SIG-M5 treated with dmso at 0.1 percent for 504 hours (cell line): ENCODE measurements around the gene BIK.
"Not testable (repeated sequence)": the region's sequence is repeated elsewhere in the genome, so short reads cannot be mapped to it uniquely, and the experiment has no call there.

ENCODE experiments used
- DNase-seq: peaks from one replicate; lab custom pipeline; 2025; ENCODE audit not compliant: unreplicated experiment; lab: John Stamatoyannopoulos, UW

Gene BIK

DNA sequence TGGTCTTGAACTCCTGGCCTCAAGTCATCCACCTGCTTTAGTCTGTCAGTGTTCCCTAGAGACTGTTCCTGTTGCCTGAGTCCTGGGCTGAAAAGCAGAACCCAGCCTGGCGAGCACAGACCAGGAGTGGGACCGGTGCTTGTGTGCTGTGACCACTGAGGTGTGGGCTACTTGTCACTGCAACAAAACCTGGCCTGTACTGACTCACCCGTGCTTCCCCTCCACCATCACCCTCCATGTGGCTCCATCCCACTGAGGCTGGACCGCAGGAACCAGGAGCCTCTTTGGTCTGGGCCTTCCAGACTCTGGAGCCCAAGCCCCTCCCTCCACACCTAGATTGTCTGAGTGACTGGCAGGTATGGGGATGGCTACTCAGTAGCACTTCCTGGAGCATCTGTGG, 24.0 kb downstream of the BIK start:
- DNase-seq: no peak

DNA sequence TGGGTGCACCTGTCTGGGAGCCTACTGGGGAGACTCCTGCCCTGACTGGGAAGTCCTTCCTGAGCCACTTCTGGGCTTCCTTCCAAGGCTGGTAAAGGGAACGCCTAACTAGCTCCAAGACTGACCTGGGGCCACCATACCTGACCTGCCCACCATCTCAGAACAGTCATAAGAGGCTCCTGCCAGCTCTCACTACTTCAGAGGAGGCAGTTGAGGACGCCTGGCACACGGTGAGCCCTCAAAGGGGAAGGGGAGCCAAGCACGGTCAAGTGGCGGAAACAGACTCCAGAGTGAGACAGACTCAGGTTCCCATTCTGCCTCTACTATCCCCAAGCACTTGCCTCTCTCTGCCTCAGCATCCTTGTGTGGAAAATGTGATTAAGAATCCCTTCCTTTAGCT, 25.0 kb downstream of the BIK start:
- no peak for DNase-seq

DNA sequence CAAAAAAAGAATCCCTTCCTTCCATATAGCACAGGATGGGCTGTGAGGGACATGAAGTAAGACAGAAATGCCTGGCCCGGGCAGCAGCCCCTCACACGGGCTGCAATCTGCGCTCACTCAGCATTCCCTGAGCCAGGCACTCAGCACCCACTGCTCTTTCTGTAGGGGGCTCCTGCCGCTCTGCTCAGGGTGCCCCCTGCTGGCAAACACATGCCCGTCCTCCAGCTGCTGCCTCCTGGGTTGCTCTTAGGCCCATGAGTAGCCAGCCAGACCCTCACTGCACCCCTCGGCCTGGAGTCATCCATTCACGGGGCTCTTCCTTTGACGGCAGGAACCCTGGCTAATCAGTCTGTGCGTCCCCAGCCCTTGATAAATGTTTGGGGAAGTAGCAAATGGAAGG, 25.7 kb downstream of the BIK start:
- DNase-seq: no peak

DNA sequence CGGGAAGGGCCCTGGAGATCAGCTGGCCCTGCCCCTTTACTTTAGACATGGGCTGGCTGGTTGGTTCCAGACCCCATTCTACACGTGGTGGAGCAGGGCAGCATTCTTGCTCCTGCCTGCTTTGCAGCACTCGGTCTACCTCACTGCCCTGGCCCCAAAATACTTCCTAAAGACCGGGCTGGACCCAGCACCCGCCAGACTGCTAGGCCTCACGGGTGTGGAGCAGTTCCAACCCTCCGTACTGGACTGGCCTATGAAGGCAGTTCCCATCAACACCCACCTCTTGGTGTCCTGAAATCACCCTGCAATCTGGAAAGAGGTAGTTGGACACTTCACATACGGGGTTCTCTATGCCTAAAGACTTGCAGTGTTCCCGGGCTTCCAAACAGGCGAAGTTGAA, 26.3 kb downstream of the BIK start:
- DNase-seq: no peak

DNA sequence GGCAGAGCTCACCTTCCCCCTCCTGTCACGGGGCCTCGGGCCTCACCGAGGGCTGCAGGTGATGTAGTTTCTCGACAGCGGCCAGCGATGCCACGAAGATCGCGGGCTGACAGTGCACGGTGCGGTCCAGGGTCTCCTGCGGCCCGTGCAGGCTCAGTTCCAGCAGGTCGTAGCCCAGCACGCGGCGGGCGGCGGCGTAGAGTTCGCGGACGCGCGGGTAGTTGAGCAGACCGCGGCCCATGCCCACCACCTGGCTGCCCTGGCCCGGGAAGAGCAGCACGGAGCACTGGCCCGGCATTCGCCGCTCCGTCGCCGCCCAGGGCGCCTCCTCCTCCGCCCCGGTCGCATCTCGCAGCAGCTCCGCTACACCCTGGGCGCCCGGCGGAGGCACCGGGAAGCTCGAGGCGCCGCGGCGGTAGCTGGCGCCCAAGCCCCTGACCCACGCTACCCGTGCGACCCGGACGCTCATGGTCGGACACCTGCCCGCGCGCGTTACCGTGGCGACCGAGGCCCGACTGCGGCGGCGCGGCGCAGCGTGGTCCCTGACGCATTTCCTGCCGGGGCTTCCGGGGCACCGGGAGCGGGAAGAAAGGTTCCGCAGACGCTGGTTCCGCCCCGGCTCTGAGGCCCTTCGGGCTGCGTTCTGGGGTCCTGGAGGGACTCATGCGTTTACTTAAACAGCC, 32.5 kb downstream of the BIK start, which contains the start of gene MCAT:
Gene MCAT, minus strand, starts transcription at position 519 of the 683 bp plus-strand sequence. Its CDS starts 50 bp downstream, at position 469.
- peak; percentile 57 for DNase-seq

DNA sequence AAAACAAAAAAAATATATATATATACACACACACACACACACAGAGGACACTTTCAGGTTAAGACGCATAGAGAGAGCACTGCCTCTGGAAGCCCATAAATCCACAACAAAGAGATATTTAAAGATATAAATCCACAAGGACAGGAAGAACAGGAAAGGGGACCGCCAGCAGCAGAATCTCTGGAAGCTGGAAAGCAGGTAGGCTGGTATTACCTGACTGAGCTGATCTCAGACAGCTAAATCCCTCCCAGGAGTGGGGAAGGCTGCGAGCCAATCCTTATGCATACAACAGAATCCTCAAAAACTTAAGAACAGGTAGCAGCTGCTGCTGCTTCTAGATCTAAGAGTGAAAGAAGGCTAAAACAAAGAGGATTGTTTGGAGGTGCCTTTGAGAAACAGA, 34.4 kb downstream of the BIK start:
- peak; percentile 46 for DNase-seq

DNA sequence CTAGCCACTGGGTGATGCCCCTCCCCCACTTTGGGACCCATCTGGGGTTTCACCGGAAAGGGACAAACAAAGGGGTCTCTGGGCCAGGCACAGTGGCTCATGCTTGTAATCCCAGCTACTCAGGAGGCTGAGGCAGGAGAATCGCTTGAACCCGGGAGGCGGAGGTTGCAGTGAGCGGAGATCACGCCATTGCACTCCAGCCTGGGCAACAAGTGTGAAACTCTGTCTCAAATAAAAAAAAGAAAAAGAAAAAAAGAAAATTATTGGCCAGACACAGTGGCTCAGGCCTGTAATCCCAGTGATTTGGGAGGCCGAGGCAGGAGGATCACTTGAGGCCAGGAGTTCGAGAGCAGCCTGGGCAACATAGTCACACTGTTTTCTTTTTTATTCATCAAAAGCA, 34.8 kb downstream of the BIK start:
- DNase-seq: not testable (repeated sequence)

DNA sequence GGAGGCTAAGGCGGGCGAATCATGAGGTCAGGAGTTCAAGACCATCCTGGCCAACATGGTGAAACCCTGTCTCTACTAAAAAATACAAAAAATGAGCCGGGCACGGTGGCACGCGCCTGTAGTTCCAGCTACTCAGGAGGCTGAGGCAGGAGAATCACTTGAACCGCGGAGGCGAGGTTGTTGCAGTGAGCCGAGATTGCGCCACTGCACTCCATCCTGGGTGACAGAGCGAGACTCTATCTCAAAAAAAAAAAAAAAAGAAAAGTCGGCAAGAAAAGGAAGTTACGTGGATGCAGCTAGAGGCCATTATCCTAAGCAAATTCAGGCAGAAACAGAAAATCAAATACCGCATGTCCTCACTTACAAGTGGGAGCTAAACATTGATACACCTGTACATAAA, 35.8 kb downstream of the BIK start:
- peak; percentile 78 for DNase-seq

DNA sequence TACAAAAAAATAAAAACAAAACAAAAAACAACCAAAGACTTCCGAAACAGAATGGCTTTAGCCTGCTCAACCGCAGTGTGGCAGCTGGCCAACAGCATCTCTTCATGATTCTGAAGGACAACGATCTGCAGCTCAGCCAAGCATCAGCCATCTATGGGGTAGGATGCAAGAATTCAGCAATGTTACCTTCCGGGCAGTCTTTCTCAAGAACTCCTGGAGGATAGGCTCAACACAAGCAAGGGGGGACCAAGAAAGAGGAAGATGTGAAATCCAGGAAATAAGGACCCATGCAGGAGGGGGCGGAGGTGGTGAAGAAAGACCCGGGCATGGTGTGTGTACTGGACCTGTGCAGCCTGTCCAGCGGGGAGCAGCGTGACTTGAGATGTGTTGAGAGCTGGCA, 37.3 kb downstream of the BIK start:
- peak; percentile 84 for DNase-seq

DNA sequence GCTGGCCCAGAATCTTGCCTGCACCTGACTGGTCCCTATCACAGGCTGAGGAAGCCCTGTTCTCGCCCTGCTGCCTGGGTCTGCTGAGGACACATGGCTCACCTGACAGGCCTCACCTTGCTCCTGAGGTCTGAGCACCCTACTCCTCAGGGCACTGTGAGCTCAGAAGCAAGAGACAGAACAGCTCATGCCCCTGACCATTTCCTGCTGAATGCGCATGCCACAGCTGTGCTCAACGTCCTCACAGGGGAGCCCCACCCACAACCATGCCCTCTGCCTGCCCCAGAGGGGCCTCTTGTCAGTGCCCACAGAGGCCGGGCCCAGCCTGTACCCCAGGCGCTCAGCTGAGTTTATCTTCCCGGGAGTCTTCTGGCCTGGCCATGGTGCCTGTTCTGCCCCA, 38.0 kb downstream of the BIK start:
- DNase-seq: no peak

DNA sequence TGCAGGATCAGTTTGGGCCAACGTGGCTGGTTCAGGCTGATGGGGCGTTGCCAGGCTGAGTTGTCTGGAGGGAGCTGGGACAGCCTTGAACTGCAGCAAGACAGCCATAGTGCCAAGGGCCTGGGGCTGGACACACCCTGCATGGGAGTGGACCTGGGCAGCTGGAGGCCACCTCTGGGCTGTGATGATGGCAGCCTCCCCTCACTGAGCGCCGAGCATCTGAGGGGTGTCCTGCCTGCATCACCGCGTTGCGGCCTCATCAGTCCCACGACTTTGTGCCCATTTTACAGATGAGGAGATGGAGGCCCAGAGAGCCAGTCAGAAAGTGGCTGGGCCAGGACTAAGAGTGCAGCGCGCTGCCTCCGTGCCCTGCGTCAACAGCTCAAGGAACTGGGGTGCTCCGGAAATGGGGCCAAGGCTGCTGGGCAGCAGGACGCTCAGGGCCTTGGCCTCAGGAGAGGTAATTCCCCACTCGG, 40.2 kb downstream of the BIK start:
- no peak for DNase-seq

DNA sequence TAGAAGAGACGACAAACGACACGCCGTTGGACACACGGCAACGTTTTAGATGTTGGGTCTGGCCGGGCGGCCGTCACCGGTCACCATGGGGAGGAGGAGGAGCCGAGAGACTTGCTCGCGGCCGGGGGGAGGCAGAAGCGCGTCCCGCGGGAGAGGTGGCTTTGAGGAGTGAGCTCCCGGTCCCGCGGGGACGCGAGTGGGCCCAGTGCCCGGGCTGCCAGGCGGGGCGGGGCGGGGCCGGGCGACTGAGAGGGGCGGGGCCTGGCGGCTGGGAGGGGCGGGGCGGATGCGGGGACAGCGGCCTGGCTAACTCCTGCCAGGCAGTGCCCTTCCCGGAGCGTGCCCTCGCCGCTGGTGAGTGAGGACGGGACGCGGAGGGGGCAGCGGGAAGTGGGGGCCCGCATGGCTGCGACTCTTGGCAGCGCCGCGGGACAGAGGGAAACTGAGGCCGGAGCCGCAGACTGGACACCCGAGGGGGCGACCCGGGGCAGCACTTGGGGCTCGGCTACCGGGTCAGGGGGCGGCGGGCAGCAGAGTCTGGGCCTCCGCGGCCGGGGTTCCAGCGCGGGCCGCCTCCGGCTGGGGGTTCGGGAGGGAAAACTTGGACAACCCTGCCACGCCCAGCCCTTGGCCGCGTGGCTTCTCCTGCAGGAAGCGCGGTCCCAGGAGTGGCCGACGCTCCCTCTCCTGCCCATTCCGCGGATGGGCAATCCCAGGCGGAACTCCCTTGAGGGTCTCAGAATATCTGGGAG, 40.9 kb downstream of the BIK start, which contains the start of gene TSPO:
Gene TSPO, plus strand, starts transcription at position 309 of the 752 bp plus-strand sequence. CDS start 7,680 bp downstream, outside the sequence.
- DNase-seq: no peak

DNA sequence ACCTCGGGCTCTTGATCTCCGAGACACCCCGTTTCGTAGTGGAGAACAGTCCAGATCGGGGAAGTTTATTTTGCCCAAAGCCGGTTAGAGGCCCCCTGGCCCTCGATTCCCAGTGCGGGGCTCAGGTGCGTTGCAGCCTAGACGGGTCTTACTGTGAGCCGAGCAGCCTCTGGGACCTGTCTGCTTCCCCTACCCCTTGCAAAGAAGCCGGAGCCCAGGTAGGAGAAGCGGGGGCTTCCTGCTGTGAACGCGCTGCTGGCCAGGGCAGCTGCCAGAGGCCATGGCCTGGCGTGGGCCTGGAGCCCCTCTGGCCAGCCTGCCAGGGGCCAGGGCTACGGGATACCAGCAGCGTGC, 41.4 kb downstream of the BIK start:
- DNase-seq: no peak

DNA sequence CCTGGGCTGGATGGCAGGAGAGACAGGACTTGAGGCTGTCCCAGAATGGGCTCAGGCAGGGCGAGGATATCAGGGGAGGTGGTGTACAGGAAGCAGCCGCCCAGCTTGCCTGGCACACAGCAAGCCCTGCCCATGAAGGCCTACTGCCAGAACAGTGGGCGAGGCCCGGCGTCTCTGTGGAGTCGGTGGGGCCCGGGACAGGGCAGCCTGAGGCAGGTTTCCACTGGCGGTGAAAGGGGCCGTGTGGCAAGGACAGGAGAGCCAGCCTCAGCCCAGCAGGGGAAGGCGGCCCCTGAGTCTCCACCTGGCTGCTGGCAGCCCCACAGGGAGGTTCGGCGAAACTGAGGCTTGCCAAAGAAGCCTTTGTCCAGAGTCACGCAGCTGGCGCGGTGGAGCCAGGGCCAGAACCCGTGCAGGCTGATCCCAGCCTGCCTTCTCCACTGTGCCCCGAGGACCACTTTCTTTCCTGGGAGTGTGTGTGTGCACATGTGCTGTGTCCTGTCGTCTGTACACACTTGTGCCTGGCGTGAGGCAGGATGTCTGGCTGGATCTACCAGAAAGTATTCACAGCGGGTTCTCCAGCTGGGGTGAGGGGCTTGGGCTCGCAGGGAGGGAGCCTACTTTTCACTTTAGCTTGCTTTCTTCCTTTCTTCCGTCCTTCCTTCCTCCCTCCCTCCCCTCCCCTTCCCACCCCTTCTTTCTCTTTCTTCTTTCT, 42.0 kb downstream of the BIK start:
- no peak for DNase-seq

DNA sequence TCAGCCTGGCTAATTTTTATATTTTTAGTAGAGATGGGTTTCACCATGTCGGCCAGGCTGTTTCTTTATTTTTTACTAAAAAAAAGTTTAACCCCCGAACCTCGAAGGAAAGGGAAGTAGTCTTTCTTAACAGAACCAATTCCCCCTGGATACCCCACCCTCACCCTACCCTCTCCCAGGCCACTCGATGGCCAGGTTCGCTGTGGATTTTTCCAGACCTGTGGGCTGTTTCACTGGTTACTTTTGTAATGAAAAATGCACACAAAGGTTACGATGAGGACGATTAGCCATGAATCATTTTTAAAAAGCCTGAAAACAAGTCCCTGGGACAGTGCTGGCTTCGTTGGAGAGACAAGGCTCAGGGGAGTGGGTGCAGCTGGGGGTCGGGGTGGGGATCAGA, 43.3 kb downstream of the BIK start:
- DNase-seq: no peak

DNA sequence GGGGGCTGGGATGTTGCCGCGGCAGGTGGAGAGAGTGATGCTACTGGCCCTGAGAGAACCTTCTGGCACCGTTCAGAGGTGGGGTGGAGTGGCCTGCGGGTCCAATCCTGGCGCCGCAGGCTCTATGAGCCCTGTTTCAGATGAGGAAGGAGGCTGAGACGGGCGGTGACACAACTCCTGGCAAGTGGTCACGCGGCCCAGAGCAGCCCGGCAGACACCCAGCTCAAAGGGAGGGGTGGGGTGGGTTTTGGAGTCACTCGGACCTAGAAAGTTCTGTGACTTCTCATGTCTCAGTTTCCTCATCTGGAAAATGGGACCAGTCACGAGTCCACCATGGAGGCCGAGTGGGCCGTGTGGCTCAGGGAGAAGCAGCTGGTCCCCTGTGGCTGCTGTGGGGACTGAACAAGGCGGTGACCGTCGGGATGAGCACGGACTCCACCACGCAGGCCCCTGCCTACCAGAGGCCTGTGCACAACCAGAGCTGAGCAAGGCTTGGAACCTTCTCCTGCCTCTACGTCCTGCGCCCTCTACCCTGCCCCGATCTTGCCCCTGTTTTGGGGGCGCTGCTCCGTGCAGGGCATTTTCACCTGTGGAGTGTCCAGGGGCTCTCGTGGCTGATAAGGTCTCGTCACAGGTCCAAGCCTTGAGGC, 44.5 kb downstream of the BIK start:
- no peak for DNase-seq

DNA sequence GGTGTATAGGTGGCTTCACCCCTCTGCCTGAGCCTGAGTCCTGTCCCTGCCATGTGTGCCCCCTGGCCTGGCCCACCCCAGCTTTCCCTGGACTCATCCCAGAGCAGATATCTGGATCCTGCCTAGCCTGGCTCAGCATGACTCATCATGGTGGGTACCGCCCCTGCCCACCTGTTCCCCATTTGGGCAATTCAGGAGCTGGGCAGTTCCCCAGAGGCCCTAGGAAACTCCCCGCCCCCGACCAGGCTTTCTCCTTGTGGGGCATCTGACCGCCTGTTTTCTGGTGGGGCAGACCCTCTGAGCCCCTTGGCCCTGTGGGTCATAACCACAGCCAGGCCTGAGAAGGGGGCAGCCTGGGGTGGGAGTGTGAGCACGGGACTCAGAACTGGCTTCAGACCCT, 45.2 kb downstream of the BIK start:
- DNase-seq: no peak

DNA sequence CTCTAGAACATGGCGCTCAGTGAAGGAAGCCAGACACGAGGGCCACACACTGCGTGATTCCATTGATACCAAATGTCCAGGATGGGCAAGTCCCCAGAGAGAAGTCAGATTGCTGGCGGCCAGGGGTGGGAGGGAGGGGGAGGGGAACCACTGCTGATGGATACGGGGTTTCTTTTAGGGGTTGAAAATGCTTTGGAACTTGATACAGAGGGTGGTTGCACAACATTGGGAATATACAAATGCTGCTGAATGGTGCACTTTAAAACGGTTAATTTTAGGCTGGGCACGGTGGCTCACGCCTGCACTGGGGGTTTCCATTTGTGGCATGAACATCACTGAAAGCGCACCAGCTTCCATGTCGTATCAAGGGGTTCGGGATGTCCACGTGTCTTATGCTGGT, 45.9 kb downstream of the BIK start:
- DNase-seq: no peak

DNA sequence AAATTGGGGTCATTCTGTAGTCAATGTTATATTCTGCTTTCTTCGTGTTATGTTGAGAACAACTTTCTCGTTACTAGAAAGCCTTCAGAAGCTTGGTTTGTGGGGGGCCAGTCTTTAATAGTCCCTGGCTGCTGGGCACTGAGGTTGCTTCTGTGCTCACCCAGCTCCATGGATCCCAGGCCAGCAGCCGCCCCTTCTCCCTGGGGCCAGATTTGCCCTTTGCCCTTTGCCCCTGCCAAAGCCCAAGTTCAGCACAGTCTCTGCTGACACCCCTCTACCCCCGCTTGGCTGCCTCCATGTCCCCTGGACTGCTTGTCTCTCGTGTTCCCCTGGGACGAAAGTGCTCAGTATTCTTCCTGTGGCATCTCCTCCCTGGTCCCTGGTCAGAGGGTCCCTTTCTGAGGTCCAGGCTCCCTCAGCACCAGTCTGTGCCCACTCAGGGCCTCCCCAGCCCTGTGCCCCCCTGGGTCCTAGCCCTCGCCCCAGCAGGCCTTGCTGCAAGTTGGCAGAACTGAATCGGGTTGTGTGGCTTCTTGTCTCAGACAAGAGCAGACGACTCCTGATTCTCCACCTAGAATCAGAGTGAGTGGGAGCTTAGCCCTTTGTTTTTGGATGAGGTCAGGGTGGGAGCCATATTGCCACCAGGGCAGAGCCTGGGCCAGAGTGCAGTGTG, 47.5 kb downstream of the BIK start:
- no peak for DNase-seq

DNA sequence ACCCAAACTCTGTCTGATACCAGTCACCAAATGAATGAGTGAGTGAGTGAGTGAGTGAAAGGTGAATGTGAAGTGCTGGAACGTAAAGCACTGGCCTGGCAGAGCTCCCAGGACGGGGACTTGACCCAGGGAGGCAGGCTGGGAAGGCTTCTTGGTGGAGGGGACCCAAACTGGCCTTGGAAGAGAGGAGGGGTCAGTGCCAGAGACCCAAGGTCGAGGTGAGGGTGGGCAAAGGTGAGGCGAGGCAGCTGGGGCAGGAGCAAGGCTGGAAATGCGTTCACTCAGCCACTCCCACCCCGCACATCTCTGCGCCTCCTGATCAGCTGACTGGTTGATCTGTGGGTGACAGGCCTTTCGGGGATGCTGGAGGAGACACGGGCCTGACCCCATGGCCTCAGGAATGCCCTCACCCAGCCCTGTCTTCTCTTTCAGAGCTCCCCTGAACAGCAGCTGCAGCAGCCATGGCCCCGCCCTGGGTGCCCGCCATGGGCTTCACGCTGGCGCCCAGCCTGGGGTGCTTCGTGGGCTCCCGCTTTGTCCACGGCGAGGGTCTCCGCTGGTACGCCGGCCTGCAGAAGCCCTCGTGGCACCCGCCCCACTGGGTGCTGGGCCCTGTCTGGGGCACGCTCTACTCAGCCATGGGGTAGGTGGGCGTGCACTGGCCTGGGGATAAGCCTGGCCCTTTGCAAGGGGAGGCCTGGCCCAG, 48.4 kb downstream of the BIK start:
- no peak for DNase-seq
